Subcutaneous adipose tissue (tissue), 4 donors: ENCODE measurements around the gene SEH1L. TPM values are rescaled to one million over a fixed set of nuclear protein-coding genes. Genes with fewer than 3 reads are reported as not detected.

Experiments
- CTCF ChIP-seq: fragments of 450-650 bp; IDR thresholded peaks from one replicate; pipeline ENCODE4 v1.5.1; 2016; ENCODE audit warnings: low read depth, mild to moderate bottlenecking, control low read depth, antibody characterized with exemption, moderate library complexity
- total RNA-seq, 4 donors: library from RNA; depleted of rRNA; stranded (reverse); fragments of >200 nt; gene quantifications; one replicate each; pipeline ENCODE4 v1.1.0, GENCODE V29; 2016

Gene SEH1L
- total RNA-seq, 4 donors from 2014 or later = 20.3 to 42.7 (median 27.8) TPM

GRCh38 chr18:12929477-12930083 lies 18.2 kb upstream of the SEH1L start:
- no peak for TF ChIP-seq CTCF

- no peak for TF ChIP-seq CTCF
Observed at GRCh38 chr18:12930376-12930775, 17.4 kb upstream of the SEH1L start.

- no peak for TF ChIP-seq CTCF
Observed at GRCh38 chr18:12930908-12931307, 16.9 kb upstream of the SEH1L start.

- TF ChIP-seq CTCF = no peak
Observed at GRCh38 chr18:12933327-12933726, 14.5 kb upstream of the SEH1L start.

GRCh38 chr18:12934454-12935071 lies 13.2 kb upstream of the SEH1L start:
- TF ChIP-seq CTCF = no peak

GRCh38 chr18:12939162-12939561 lies 8.6 kb upstream of the SEH1L start:
- no peak for TF ChIP-seq CTCF

GRCh38 chr18:12943215-12943614 lies 4.6 kb upstream of the SEH1L start:
- no peak for TF ChIP-seq CTCF
